HG02610 (cell line): Measurements from ENCODE around the gene XRCC5.
"Not testable (repeated sequence)": the region's sequence is repeated elsewhere in the genome, so short reads cannot be mapped to it uniquely, and the experiment has no call there.

Source experiments
- ATAC-seq: cut with Tn5 transposase; IDR thresholded peaks from one replicate; pipeline ENCODE4 v1.9.1; 2021; ENCODE audit warnings: mild to moderate bottlenecking, moderate library complexity; ENCODE audit not compliant: unreplicated experiment

The XRCC5 gene

DNA sequence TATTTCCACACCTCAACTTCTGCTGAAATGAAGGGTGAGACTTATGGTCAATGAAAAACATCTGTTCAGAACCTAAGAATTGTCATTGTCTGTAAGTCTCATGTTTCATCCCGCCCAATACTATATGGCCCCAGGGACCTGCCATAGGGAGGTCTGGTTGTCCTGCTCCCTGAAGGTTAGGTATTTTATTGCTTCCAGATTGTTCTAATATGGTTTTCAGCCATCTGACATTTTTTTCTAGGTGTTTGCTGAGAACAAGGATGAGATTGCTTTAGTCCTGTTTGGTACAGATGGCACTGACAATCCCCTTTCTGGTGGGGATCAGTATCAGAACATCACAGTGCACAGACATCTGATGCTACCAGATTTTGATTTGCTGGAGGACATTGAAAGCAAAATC, 7.3 kb downstream of the XRCC5 start:
- no peak for ATAC-seq

DNA sequence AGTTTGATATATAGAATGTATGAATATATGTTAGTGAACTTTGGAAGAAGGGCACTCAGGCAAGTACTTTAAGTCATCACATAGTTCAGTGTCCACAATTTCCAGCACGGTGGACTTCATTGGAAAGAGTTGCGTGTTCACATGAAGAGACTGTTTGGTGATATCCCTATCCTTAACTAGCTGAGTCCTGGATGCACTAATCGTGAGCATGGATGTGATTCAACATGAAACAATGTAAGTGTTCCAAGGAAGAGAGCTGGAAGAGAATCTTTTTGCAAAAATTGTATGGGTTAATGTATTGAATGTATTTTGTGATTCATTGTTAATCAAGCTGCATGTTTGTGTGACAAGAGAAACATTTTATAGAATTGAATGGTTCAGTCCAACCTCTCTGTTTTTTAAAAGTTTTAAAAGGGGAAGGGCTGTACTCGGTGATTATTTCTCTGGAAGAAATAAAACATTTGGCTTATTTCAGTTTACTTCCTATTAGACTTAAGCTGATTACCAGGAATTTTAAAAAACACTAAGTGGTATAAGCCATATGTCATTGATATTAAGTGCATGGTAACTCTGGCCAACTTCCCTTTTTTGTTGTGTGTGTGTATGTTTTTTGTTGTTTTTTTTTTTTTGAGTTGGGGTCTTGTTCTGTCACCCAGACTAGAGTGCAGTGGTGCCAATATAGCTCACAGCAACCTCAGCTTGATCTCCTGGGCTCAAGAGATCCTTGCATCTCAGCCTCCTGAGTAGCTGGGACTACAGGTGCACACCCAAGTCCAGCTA, 8.6 kb downstream of the XRCC5 start:
- no peak for ATAC-seq

DNA sequence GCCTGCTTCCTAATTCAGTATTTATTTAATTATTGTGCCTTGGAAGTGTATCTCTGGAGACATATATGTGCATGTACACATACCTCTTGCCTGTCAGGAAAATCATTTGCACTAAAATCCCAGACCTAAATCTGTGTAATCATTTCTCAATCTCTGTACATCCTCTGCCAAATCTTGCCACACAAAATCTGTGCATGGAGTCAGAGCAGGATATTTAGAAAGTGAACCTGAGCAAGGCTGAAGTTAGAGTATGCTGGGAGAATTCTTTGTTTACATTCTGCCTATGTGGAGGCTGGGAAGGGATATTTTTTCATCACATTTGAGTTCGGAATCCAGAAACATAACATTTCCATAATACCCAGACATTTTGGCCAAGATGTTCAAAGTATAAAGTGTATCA, 9.3 kb downstream of the XRCC5 start:
- no peak for ATAC-seq

DNA sequence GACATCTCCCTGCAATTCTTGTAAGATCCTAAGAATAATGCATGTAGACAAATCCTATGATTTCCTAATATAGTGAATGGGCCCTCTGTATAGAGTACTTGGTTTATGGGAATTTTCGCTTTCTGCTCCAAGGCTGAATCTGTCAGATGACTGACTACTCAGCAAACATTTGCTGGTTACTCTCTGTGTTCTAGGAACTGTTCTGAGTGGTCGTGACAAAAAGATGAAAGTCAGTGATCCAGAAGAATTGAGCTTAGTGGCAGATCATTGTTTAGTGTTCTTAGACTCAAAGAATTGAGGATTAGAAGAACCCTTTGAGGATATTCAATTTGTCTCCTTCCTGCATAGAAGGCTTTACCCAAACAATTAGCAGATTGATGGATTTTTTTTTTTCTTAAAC, 10.0 kb downstream of the XRCC5 start:
- ATAC-seq = no peak

GRCh38 chr2:216119986-216120385, 10.8 kb downstream of the XRCC5 start:
- ATAC-seq = no peak

- ATAC-seq = no peak
These were observed 12.1 kb downstream of the XRCC5 start for GRCh38 chr2:216121255-216121654.

DNA sequence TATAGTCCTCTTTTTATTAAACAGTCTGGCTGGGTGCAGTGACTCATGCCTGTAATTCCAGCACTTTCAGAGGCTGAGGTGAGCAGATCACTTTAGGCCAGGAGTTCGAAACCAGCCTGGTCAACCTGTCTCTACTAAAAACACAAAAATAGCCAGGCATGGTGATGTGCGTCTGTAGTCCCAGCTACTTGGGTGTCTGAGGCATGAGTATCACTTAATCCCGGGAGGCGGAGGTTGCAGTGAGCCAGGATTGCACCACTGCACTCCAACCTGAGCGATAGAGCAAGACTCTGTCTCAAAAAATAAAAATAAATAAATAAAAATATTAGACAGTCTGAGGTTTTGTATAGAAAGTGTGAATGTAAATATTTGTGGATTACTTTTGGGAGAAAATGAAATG, 17.8 kb downstream of the XRCC5 start:
- ATAC-seq = no peak

DNA sequence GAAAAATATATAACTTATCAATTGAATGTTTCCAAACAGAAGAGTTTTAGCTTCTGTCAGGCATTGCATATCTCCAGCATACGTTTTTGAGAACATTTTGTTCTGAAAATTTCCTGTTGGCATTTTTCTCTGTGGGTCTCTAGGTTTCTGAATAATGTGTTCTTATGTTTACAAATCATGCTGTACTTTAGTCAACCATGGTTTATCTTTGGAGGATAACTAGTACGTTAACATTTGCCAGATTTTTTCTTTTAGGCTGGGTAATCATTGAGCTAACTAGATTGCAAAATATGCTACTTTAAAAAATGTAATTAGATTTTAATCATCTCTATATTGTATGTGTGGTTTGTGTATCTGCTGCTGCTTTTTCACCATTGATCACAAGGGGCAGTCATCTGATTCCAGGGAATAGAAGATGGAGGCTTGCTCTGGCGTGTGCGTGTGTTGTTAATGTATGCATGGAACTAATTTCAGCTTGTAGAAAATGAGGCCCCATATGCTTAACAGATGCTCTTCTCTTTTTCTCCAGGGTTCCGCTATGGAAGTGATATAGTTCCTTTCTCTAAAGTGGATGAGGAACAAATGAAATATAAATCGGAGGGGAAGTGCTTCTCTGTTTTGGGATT, 21.3 kb downstream of the XRCC5 start:
- no peak for ATAC-seq

GRCh38 chr2:216131175-216131926, 22.2 kb downstream of the XRCC5 start:
- no peak for ATAC-seq

DNA sequence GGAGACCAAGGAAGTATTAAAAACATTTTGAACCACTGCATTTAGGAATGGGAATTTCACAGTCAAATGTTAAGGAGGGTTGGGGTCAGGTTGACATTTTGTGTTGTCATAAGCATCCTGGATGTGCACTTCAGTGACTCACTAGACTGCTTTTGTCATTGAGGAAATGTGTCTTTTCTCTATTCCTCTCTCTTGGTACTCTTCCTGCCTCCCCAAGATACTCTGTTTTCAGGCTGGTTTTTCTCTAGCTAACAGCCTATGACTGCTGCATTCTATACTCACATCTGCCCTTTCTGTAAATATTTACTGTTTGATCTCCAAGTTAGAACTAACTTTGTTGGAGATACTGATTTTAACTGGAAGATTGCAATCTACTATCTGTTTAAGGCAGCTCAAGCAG, 23.4 kb downstream of the XRCC5 start:
- ATAC-seq = no peak

GRCh38 chr2:216133397-216133796, 24.2 kb downstream of the XRCC5 start:
- ATAC-seq = no peak

DNA sequence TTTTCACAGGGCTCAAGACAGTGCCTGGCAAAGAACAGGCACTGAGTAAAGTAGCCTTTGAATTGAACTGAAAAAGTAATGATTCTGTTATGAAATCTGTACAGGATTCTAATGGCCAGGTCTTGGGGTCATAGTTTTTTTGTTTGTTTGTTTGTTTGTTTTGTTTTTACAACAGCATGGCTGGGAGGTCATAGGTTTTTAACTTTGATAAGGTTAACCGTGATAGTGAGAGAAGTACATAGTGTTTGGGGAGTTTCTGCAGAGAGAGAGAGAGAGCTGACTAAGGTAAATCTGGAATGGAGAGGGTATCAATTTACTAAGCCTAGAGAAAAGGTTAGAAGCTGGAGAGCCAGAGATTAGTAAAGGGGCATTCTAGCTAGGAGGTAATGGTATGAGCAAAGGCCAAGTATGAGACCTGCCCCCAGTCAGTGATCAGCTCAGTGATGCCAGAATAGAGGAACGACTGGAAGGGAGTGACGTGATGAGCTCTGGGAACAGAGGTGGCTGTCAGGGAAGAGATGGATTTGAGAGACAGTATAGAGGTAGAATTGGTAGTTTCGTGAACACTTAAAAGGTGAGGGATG, 25.9 kb downstream of the XRCC5 start:
- no peak for ATAC-seq

DNA sequence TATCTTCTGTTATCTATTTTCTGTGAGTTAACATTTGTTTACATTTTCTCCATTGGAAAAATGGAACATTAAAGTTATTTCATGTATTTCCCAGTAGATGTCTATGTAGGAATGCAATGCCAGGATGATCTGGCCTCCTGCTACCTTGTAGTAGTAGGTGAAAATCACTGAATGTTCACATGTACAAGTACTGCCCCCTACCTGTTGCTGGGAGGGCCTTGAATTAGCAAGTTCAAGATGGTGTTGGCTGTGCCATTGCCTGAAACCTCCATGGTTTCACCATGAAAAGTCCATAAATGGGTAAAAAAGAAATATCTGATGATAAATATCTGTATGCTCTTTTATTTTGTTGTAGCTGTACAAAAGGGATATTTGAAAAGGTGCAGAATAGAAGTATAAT, 30.7 kb downstream of the XRCC5 start:
- ATAC-seq = no peak

DNA sequence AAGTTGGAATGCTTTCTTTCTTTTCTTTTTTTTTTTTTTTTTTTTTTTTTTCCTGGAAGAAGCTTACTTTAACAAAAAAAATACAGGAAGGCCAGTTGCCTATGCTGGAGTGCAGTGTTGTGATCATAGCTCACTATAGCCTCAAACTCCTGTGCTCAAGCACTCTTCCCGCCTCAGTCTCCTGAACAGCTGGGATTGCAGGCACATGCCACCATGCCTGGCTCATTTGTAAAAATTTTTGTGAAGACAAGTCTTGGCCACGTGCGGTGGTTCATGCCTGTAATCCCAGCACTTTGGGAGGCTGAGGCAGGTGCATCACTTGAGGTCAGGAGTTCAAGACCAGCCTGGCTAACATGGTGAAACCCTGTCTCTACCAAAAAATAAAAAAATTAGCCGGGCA, 32.4 kb downstream of the XRCC5 start:
- not testable (repeated sequence) for ATAC-seq

DNA sequence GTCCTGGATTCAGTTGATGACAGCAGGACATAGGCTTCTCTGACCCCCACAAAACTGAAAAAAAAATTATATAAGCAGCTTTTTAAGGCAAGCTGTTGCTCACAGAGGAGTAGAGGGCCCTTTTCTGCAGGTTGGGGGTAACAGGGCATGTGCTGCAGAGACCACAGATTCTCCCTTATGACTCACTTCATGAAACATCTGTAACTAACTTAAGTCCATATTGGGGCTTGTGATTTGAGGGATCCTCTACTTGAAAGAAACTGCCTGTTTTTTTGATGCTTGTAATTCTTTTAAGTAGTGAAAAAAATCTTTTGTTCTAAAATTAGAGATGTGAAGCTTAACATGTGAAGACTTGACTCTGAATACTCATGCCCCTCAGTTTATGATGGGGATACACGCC, 33.4 kb downstream of the XRCC5 start:
- ATAC-seq = peak; percentile 99

GRCh38 chr2:216144372-216144771, 35.2 kb downstream of the XRCC5 start:
- ATAC-seq = no peak

DNA sequence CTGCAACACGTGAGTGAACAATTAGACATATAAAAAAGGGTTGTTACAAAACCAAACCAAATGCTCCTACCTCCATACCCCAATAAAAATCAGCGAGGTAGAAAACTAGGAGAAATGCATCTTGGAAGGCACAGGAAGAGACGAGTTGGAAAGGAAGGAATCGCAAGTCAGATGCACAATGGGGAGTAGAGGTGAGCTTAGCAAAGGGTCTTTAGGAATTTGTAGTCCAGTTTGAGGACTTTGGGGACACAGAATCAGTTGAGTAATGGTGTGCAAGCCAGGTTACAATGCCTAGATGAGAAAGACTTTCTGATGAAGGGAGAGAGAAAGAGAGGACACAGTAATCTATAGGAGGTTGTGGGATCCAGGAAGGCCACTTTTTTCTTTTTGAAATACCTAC, 35.7 kb downstream of the XRCC5 start:
- ATAC-seq = no peak

DNA sequence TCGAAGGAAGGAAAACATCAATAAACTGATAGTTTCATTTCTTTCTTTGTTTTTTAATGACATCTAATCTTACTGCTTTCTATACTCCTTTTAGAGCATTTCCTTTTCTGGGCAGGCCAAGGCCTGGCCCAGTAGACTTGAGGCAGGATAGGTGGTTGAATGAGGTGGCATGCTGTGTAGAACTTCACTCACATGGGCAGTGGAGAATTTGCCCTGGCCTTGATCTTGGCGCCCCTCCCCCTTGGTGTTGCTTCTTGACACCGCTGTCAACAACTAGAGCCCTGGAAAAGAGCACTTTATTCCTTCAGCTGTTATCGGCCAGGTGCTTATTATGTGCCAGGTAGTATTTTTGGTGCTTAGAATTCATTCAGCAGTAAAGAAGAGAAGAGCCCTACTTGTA, 37.4 kb downstream of the XRCC5 start:
- ATAC-seq = no peak

- no peak for ATAC-seq
These were observed 38.3 kb downstream of the XRCC5 start for GRCh38 chr2:216147172-216148131.

- no peak for ATAC-seq
These were observed 39.8 kb downstream of the XRCC5 start for GRCh38 chr2:216148983-216149382.

GRCh38 chr2:216149741-216150140, 40.6 kb downstream of the XRCC5 start:
- no peak for ATAC-seq
